Lower leg skin (tissue), 3 donors: Measurements from ENCODE around the gene DIP2C.

Source experiments
- CTCF ChIP-seq, 3 donors: fragments of 450-650 bp; IDR thresholded peaks; one replicate each; pipeline ENCODE4 v1.5.1; 2016; ENCODE audit warnings: antibody characterized with exemption in 3 of 3, mild to moderate bottlenecking in 3 of 3, moderate library complexity in 2 of 3
- POLR2A ChIP-seq, 2 donors: fragments of 450-650 bp; IDR thresholded peaks; one replicate each; pipeline ENCODE4 v1.6.1; 2016 to 2017; ENCODE audit warnings: antibody characterized with exemption in 2 of 2, mild to moderate bottlenecking in 1 of 2, moderate library complexity in 1 of 2

GRCh38 chr10:352476-353235 lies 336.8 kb downstream of the DIP2C start:
- TF ChIP-seq CTCF (IDR thresholded peaks at IDR 0.05) (no peak), POLR2A (IDR thresholded peaks at IDR 0.05) (no peak)
